Type B pancreatic cell (in vitro differentiated cells): ENCODE data around the gene PLPPR4. TPM values are rescaled to one million over a fixed set of nuclear protein-coding genes. Genes with fewer than 3 reads are reported as not detected.

Source experiments
- DNase-seq: peaks from one replicate; pipeline ENCODE4 v3.0.0; 2021; ENCODE audit warnings: mixed read lengths; ENCODE audit not compliant: unreplicated experiment; ENCODE audit errors: extremely low spot score
- H3K27ac Mint-ChIP-seq: 2 replicates; pipeline ENCODE4 v1.8.0; 2021; ENCODE audit warnings: mild to moderate bottlenecking, mixed read lengths
- H3K27me3 Mint-ChIP-seq: 2 replicates; pipeline ENCODE4 v1.8.0; 2021; ENCODE audit warnings: mixed read lengths
- H3K36me3 Mint-ChIP-seq: 2 replicates; pipeline ENCODE4 v1.8.0; 2021; ENCODE audit warnings: mixed read lengths
- H3K4me1 Mint-ChIP-seq: one replicate; pipeline ENCODE4 v1.8.0; 2021; ENCODE audit warnings: mixed read lengths; ENCODE audit not compliant: unreplicated experiment
- H3K4me3 Mint-ChIP-seq: 2 replicates; pipeline ENCODE4 v1.8.0; 2021; ENCODE audit warnings: mild to moderate bottlenecking, mixed read lengths
- H3K9me3 Mint-ChIP-seq: 2 replicates; pipeline ENCODE4 v1.8.0; 2021; ENCODE audit warnings: mixed read lengths
- total RNA-seq: library from RNA; stranded (reverse); gene quantifications from 2 replicates; pipeline ENCODE4 v1.2.1, GENCODE V29; 2021; ENCODE audit warnings: low replicate concordance
- TF ChIP-seq, protein P1 (sequence below): fragments of 200-600 bp; sonication (generic); conservative IDR thresholded peaks from 2 replicates; pipeline ENCODE4 v1.5.0; 2021; ENCODE audit warnings: antibody characterized with exemption, mild to moderate bottlenecking

The PLPPR4 gene
- total RNA-seq, 1 donor from 2014 or later = 2.0 TPM

DNA sequence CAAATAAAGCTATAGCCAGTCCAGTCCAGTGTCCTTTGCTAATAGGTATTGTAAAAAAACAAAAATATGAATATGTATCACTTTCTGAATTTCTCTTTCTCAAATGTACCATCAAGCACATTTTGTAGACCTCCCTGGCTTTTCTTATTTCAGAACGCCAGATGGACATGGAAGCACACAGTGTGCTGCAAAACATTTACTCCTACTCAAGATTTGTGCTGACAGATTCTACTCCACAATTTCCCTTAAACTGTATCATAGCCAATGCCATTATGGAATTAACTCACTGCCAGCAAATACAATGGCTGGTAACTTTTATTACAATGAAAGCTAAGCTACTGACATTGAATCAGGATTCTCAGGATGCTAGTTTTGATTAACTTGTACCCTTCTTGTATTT is 30.8 kb upstream of the PLPPR4 start:
- DNase-seq = no peak
- H3K4me1 Mint-ChIP-seq = no peaks in the 10 kb centered on the region
- H3K27me3 Mint-ChIP-seq = no peaks in the 10 kb centered on the region
- no peaks in the 10 kb centered on the region for H3K36me3 Mint-ChIP-seq
- H3K27ac Mint-ChIP-seq = no peak overlapping the region
- H3K4me3 Mint-ChIP-seq = no peak overlapping the region
- H3K9me3 Mint-ChIP-seq = no peaks in the 10 kb centered on the region
- TF ChIP-seq, protein P1, sequence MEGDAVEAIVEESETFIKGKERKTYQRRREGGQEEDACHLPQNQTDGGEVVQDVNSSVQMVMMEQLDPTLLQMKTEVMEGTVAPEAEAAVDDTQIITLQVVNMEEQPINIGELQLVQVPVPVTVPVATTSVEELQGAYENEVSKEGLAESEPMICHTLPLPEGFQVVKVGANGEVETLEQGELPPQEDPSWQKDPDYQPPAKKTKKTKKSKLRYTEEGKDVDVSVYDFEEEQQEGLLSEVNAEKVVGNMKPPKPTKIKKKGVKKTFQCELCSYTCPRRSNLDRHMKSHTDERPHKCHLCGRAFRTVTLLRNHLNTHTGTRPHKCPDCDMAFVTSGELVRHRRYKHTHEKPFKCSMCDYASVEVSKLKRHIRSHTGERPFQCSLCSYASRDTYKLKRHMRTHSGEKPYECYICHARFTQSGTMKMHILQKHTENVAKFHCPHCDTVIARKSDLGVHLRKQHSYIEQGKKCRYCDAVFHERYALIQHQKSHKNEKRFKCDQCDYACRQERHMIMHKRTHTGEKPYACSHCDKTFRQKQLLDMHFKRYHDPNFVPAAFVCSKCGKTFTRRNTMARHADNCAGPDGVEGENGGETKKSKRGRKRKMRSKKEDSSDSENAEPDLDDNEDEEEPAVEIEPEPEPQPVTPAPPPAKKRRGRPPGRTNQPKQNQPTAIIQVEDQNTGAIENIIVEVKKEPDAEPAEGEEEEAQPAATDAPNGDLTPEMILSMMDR = no peak

DNA sequence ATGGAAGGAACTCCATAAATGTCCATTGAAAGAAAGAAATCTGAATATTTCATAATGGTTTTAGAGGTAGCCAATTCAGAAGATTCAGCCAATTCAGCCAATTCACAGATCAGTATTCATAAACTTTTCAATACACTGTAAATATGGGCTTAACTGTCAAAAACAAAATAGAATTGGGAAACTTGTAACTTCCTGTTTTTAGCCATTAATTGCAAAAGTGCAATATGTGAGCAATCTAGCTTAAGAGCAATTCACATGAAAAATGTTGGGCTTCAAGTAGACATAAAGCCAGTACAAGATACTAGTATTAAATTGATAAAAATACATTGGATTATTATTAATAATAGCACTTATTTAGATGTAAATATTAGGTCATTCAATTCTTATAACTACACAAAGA is 27.5 kb upstream of the PLPPR4 start:
- TF ChIP-seq, protein P1 = no peak
- Mint-ChIP-seq H3K4me3 (no peak overlapping the region), H3K9me3 (no peaks in the 10 kb centered on the region), H3K27ac (no peak overlapping the region), H3K4me1 (no peaks in the 10 kb centered on the region), H3K27me3 (no peaks in the 10 kb centered on the region), H3K36me3 (no peaks in the 10 kb centered on the region)
- no peak for DNase-seq

DNA sequence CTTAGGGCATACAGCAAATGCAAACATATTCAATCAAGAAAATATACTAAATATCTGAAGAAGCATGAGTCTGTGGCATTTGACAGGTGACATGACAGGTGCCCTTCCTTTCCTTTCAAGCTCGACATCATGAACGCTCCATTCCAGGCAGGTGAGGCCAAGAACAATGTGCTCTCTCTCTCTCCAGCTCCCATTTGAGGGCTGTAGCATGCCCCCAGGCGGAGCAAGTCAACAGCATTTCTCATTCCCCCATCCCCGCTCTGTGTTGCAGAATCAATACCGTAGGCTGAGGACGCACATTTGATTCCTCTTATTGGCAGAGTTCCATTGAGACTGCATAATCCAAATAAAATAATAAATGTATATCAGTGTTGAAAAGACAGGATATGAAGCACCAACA is 24.6 kb upstream of the PLPPR4 start:
- H3K9me3 Mint-ChIP-seq = no peaks in the 10 kb centered on the region
- H3K27ac Mint-ChIP-seq = no peak overlapping the region
- no peak for DNase-seq
- TF ChIP-seq, protein P1 = no peak
- no peaks in the 10 kb centered on the region for H3K36me3 Mint-ChIP-seq
- H3K4me1 Mint-ChIP-seq = no peaks in the 10 kb centered on the region
- H3K27me3 Mint-ChIP-seq = peaks cover 3% of the 10 kb centered on the region
- no peak overlapping the region for H3K4me3 Mint-ChIP-seq

DNA sequence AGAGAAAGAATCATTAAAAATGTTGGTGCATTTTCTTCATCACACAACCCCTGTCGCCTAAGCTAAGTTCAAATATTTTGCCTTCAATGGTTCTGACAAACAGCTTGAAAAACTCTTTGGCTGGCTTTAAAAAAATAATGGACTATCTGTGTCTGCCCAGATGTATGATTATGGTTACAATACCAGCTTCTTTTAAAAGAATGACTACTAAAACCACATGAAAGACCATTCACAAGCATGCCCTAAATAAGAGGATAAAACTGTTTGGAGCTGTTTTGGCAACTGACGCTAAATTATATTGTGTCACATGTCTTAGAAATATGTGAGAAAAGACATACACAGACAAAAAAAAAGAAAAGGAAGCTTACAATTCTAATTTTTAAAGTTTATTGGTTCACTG is 23.7 kb upstream of the PLPPR4 start:
- DNase-seq = no peak
- Mint-ChIP-seq H3K27ac (no peak overlapping the region), H3K9me3 (no peaks in the 10 kb centered on the region), H3K4me3 (no peak overlapping the region), H3K36me3 (no peaks in the 10 kb centered on the region), H3K4me1 (no peaks in the 10 kb centered on the region), H3K27me3 (peaks cover 3% of the 10 kb centered on the region)
- TF ChIP-seq, protein P1 = no peak

DNA sequence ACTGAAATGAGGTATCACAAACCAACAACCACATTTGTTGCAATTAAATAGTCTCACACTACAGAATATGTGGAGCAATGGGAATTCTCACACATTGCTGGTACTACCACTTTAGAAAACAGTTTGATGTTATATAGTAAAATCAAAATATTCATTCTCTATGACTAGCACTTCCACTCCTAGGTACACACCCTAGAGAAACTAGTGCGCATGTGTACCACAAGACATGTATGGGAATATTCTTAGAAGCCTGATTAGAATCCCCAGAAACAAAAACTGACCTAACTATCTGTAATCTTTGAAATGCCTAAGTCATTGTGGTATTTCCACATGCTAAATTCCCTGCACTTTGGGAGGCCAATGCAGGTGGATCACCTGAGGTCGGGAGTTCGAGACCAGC is 18.1 kb upstream of the PLPPR4 start:
- Mint-ChIP-seq H3K9me3 (no peaks in the 10 kb centered on the region), H3K27ac (no peak overlapping the region), H3K36me3 (no peaks in the 10 kb centered on the region), H3K4me1 (no peaks in the 10 kb centered on the region), H3K27me3 (peaks cover 3% of the 10 kb centered on the region), H3K4me3 (no peak overlapping the region)
- no peak for DNase-seq
- TF ChIP-seq, protein P1 = no peak

DNA sequence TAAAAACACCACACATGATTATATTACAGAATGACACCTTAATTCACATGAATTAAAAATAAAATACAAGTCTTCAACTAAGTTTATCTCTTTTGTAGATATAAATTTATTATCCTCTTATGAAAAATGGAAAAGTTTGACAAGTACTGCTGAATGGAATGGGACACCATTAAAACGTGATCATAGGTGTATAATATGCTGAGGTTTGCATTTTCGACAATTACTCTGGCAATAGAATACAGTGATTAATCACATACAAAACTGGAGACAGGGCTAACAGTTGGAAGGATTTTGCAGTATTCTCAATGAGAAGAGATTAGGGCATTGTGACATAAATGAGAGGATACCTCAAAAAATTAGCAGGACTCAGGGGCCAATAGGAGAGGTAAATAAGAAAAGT is 17.1 kb upstream of the PLPPR4 start:
- Mint-ChIP-seq H3K36me3 (no peaks in the 10 kb centered on the region), H3K4me1 (no peaks in the 10 kb centered on the region), H3K27me3 (no peaks in the 10 kb centered on the region), H3K9me3 (no peaks in the 10 kb centered on the region), H3K4me3 (no peak overlapping the region), H3K27ac (no peak overlapping the region)
- TF ChIP-seq, protein P1 = no peak
- DNase-seq = no peak
